T-cell (primary cell): ENCODE results near the gene FIBIN. TPM values are rescaled to one million over a fixed set of nuclear protein-coding genes. Genes with fewer than 3 reads are reported as not detected.

Experiments used
- ATAC-seq, 4 experiments: fragments of 200-7000 bp in 3 of 4; fragments of 150-1000 bp in 1 of 4; cut with Tn5 transposase; replicated peaks in 1 of 4; 1 replicate in 3 of 4; 2 replicates in 1 of 4; pipeline ENCODE4 v1.10.0; 2021; ENCODE audit warnings: moderate library complexity in 3 of 4, mild to moderate bottlenecking in 2 of 4, moderate number of reproducible peaks in 1 of 4
- CTCF ChIA-PET, 2 donors: fragments of 300-600 bp; sonication (Branson Sonifier 250); formaldehyde crosslinking; loops; one replicate each; lab custom pipeline; 2022; ENCODE audit warnings: antibody characterized with exemption in 2 of 2; lab: Charles Lee
- POLR2A ChIA-PET, 2 donors: fragments of 300-600 bp; sonication (Branson Sonifier 250); formaldehyde crosslinking; loops; one replicate each; lab custom pipeline; 2022; ENCODE audit warnings: antibody characterized with exemption in 2 of 2; lab: Charles Lee
- DNase-seq, 35 experiments: peaks; one replicate each; pipeline versions ENCODE4 v3.0.0 to v3.0.0-alpha.2; 2013 to 2023
- H3K27ac ChIP-seq: one replicate; pipeline ENCODE4 v1.5.1; 2013; ENCODE audit warnings: low read length
- H3K27me3 ChIP-seq, 2 experiments: replicated peaks in 1 of 2; 1 replicate in 1 of 2; 2 replicates in 1 of 2; pipeline versions ENCODE4 v1.6.1 to v1.7.0; 2013; ENCODE audit warnings: low read length in 1 of 2, mixed read lengths in 1 of 2; ENCODE audit not compliant: control insufficient read depth in 2 of 2, insufficient read depth in 2 of 2; ENCODE audit errors: extremely low read depth in 1 of 2
- H3K36me3 ChIP-seq, 2 donors: 1 replicate in 1 of 2; 2 replicates in 1 of 2; pipeline versions ENCODE4 v1.6.1 to v1.7.0; 2013; ENCODE audit warnings: low read length in 1 of 2; ENCODE audit not compliant: control insufficient read depth in 2 of 2, insufficient read depth in 1 of 2; ENCODE audit errors: extremely low read depth in 1 of 2
- H3K4me1 ChIP-seq, 2 experiments: 1 replicate in 1 of 2; 2 replicates in 1 of 2; pipeline versions ENCODE4 v1.6.1 to v1.7.0; 2013; ENCODE audit warnings: low read length in 2 of 2, mixed read lengths in 1 of 2; ENCODE audit not compliant: insufficient read depth in 2 of 2, control insufficient read depth in 1 of 2; ENCODE audit errors: extremely low read depth in 1 of 2
- H3K4me3 ChIP-seq, 2 donors: 1 replicate in 1 of 2; 2 replicates in 1 of 2; pipeline versions ENCODE4 v1.5.1 to v1.7.0; 2013; ENCODE audit warnings: mild to moderate bottlenecking in 2 of 2, low read length in 1 of 2, moderate library complexity in 1 of 2; ENCODE audit not compliant: control insufficient read depth in 1 of 2; ENCODE audit errors: extremely low read depth in 1 of 2
- H3K9me3 ChIP-seq: 2 replicates; pipeline ENCODE4 v1.7.0; 2013
- H3K27ac Mint-ChIP-seq, 2 donors: one replicate each; pipeline ENCODE4 v1.8.0; 2020 to 2021; ENCODE audit warnings: mild to moderate bottlenecking in 2 of 2, mixed read lengths in 2 of 2
- H3K27me3 Mint-ChIP-seq, 2 donors: one replicate each; pipeline ENCODE4 v1.8.0; 2021 to 2022; ENCODE audit warnings: mixed read lengths in 2 of 2
- H3K36me3 Mint-ChIP-seq: one replicate; pipeline ENCODE4 v1.8.0; 2021; ENCODE audit warnings: mixed read lengths
- H3K4me1 Mint-ChIP-seq, 3 donors: one replicate each; pipeline ENCODE4 v1.8.0; 2020 to 2022; ENCODE audit warnings: mixed read lengths in 3 of 3, mild to moderate bottlenecking in 1 of 3
- H3K4me3 Mint-ChIP-seq, 3 donors: one replicate each; pipeline ENCODE4 v1.8.0; 2020 to 2022; ENCODE audit warnings: mild to moderate bottlenecking in 3 of 3, mixed read lengths in 3 of 3, moderate library complexity in 3 of 3
- H3K9me3 Mint-ChIP-seq, 3 donors: one replicate each; pipeline ENCODE4 v1.8.0; 2020 to 2022; ENCODE audit warnings: mixed read lengths in 3 of 3
- WGBS: methylation state at CpG from one replicate; pipeline ENCODE4 v1.1.5; 2013; ENCODE audit warnings: missing lambda C conversion rate; ENCODE audit not compliant: insufficient coverage; 5-methylcytosine and 5-hydroxymethylcytosine counted together
- total RNA-seq, 35 experiments: library from RNA in 6 of 35; stranded (reverse) in 6 of 35; fragments of 120-200 nt in 1 of 35; gene quantifications; one replicate each; pipeline versions ENCODE4 v1.2.1 to v1.2.4 and lab custom pipeline; 2013 to 2026

Gene FIBIN
- total RNA-seq, 5 donors from 2014 or later (not counting 1 experiment from before 2014, with no cell fraction given): not detected

DNA sequence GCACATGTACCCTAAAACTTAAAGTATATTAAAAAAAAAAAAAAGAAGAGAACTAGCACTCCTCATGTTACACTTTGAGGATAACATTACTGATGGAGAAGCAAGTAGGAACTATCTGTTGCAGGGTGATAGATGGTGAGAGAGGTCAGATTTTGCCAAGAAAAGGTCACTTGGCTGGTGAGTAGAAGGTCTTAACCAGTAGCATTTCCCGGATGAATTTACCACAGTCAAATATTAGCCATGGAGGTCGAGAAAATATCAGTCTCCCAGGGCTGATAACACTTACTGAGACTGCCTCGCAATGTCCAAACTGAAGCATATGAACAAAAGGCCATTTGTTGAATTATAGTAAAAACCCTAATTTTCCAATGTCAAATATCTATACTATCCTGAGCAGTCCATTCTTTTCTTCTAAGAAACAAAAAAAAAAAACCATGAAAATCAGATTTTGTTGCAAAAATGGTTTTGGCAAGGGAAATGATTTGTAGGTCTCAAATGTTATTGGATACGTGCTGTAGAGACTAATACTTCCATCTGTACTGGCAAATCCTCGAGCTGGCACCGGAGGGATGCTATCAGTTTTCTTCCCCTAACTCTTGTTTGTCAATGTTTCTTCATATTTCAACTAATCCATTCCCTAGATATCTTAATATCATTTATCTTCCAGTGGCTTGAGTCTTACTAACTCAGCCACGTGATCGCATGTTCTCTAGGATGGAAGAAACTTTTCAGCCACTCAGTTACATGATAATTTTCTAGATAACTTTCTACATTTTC lies 32.2 kb downstream of the FIBIN start:
- Histone ChIP-seq H3K4me1 (no peaks in the 10 kb centered on the region), H3K9me3 (no peaks in the 10 kb centered on the region), H3K4me3 (no peak overlapping the region), H3K27me3 (no peaks in the 10 kb centered on the region), H3K27ac (no peak overlapping the region), H3K36me3 (no peaks in the 10 kb centered on the region)
- H3K27ac Mint-ChIP-seq: no peak overlapping the region
- ATAC-seq: no peak
- H3K4me3 Mint-ChIP-seq: no peak overlapping the region
- CTCF ChIA-PET: no interaction called here
- WGBS: no CpG with 5 or more reads among the region's 8 CpGs
- H3K36me3 Mint-ChIP-seq: no peaks in the 10 kb centered on the region
- H3K4me1 Mint-ChIP-seq: no peaks in the 10 kb centered on the region
- POLR2A ChIA-PET: no interaction called here
- H3K9me3 Mint-ChIP-seq: peaks cover 0 to 8% (median 3%) of the 10 kb centered on the region in 3 donors
- no peak for DNase-seq
- H3K27me3 Mint-ChIP-seq: no peaks in the 10 kb centered on the region

DNA sequence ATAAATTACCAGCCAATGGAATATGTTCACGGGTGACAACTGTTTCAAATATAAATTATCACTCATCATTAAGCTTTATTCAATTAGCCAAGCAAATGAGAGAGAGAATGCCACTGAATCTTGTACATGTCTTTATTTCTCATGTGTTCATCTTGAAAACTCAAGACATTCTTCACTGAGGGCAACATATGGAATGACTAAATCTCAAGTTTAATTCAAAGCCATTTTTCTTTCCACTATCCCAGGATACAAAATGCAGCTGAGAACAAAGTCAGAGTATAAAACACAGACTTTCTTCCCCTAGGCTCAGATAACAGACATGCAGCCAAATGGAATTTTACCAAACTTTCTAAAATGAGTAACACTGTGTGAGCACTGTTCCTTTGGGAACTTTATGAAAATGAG lies 34.7 kb downstream of the FIBIN start:
- Mint-ChIP-seq H3K27ac (no peak overlapping the region), H3K4me3 (no peak overlapping the region), H3K36me3 (no peaks in the 10 kb centered on the region), H3K9me3 (peaks cover 2 to 15% (median 3%) of the 10 kb centered on the region in 3 donors), H3K4me1 (no peaks in the 10 kb centered on the region), H3K27me3 (no peaks in the 10 kb centered on the region)
- no CpG with 5 or more reads among the region's 1 CpG for WGBS
- Histone ChIP-seq H3K27ac (no peak overlapping the region), H3K36me3 (no peaks in the 10 kb centered on the region), H3K9me3 (no peaks in the 10 kb centered on the region), H3K27me3 (peaks cover 0 to 3% of the 10 kb centered on the region in 2 experiments), H3K4me3 (no peak overlapping the region), H3K4me1 (no peaks in the 10 kb centered on the region)
- POLR2A ChIA-PET: no interaction called here
- CTCF ChIA-PET: no interaction called here
- DNase-seq (no peak), ATAC-seq (no peak)

DNA sequence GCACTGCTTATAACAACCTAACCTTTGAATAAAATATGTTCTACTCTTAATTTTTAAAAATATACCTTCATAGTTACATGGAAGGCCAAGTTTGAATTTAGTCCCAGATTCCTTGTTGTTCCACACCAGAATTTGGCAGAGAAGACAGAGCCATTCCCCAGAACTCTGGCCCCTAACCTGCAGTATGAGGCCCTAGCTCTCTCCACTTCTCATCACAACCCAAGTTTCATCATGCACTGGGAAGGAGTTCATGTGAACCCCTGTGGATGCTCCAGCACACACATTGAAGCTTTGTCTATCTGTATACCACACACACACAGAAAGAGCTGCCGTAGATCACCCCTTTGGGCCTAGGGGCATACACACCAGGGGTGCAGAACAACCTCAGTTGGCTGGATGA lies 36.1 kb downstream of the FIBIN start:
- no peaks in the 10 kb centered on the region for H3K36me3 ChIP-seq
- H3K36me3 Mint-ChIP-seq: no peaks in the 10 kb centered on the region
- WGBS: no CpG with 5 or more reads among the region's 1 CpG
- H3K9me3 Mint-ChIP-seq: peaks cover 11 to 17% (median 12%) of the 10 kb centered on the region in 3 donors
- H3K27me3 ChIP-seq: peaks cover 0 to 3% of the 10 kb centered on the region in 2 experiments
- CTCF ChIA-PET: no interaction called here
- no peaks in the 10 kb centered on the region for H3K9me3 ChIP-seq
- no peak overlapping the region for H3K27ac Mint-ChIP-seq
- H3K27me3 Mint-ChIP-seq: no peaks in the 10 kb centered on the region
- no peaks in the 10 kb centered on the region for H3K4me1 ChIP-seq
- POLR2A ChIA-PET: no interaction called here
- no peaks in the 10 kb centered on the region for H3K4me1 Mint-ChIP-seq
- no peak overlapping the region for H3K27ac ChIP-seq
- H3K4me3 ChIP-seq: no peak overlapping the region
- ATAC-seq (no peak), DNase-seq (no peak)
- H3K4me3 Mint-ChIP-seq: no peak overlapping the region

DNA sequence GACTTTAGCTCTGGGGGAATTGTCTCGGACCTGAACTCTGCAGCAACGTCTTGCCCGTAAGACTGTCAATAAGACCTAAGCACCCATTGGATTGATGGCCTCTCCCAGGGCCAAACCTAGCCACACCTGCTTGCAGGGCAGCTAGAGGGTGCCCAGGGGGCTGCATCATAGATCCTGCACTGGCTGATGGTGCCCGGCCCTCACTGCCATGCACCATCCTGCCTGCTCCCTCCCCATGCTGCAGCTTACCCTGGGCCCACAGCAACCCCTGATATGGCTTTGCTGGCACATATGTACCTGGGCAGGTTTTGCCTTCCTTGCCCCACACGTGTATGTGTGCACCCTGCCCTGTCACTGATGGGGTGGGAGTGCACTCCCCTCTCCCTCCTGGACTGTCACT lies 37.8 kb downstream of the FIBIN start:
- H3K36me3 Mint-ChIP-seq: no peaks in the 10 kb centered on the region
- no peak overlapping the region for H3K4me3 Mint-ChIP-seq
- no peak overlapping the region for H3K27ac Mint-ChIP-seq
- no peak for ATAC-seq
- ChIA-PET POLR2A (no interaction called here), CTCF (no interaction called here)
- H3K9me3 Mint-ChIP-seq: peaks cover 11 to 24% (median 13%) of the 10 kb centered on the region in 3 donors
- no peak overlapping the region for H3K27ac ChIP-seq
- no peak for DNase-seq
- no peaks in the 10 kb centered on the region for H3K36me3 ChIP-seq
- H3K9me3 ChIP-seq: no peaks in the 10 kb centered on the region
- H3K27me3 Mint-ChIP-seq: no peaks in the 10 kb centered on the region
- H3K27me3 ChIP-seq: peaks cover 0 to 3% of the 10 kb centered on the region in 2 experiments
- no peak overlapping the region for H3K4me3 ChIP-seq
- 77% methylated on average over 4 of the region's 5 CpGs for WGBS
- H3K4me1 ChIP-seq: no peaks in the 10 kb centered on the region
- no peaks in the 10 kb centered on the region for H3K4me1 Mint-ChIP-seq

DNA sequence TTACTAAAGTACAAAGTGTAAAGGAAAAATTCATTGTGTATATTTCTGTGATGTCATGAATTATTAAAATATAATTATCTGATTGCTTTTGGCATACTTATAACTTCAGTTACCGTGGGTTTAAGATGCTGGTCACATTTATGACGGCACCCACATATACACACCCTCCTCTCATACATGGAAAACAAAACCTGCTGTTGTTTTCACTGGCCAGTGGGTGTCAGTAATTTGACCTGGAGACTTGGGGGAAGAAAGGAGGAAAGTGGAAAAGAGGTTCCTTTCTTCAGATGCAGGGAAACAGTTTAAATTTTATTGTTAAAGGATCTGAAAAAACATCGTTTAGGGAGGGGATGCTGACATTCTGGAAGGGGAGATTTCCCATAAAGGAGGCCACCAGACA lies 46.0 kb downstream of the FIBIN start:
- Mint-ChIP-seq H3K27ac (no peak overlapping the region), H3K4me1 (no peaks in the 10 kb centered on the region), H3K36me3 (no peaks in the 10 kb centered on the region), H3K9me3 (peaks cover 13 to 29% (median 26%) of the 10 kb centered on the region in 3 donors), H3K4me3 (no peak overlapping the region), H3K27me3 (no peaks in the 10 kb centered on the region)
- no CpG with 5 or more reads among the region's 3 CpGs for WGBS
- no peaks in the 10 kb centered on the region for H3K36me3 ChIP-seq
- H3K4me1 ChIP-seq: no peaks in the 10 kb centered on the region
- POLR2A ChIA-PET: no interaction called here
- CTCF ChIA-PET: no interaction called here
- no peak overlapping the region for H3K4me3 ChIP-seq
- H3K27me3 ChIP-seq: no peaks in the 10 kb centered on the region
- no peak overlapping the region for H3K27ac ChIP-seq
- no peaks in the 10 kb centered on the region for H3K9me3 ChIP-seq
- ATAC-seq: no peak
- no peak for DNase-seq

DNA sequence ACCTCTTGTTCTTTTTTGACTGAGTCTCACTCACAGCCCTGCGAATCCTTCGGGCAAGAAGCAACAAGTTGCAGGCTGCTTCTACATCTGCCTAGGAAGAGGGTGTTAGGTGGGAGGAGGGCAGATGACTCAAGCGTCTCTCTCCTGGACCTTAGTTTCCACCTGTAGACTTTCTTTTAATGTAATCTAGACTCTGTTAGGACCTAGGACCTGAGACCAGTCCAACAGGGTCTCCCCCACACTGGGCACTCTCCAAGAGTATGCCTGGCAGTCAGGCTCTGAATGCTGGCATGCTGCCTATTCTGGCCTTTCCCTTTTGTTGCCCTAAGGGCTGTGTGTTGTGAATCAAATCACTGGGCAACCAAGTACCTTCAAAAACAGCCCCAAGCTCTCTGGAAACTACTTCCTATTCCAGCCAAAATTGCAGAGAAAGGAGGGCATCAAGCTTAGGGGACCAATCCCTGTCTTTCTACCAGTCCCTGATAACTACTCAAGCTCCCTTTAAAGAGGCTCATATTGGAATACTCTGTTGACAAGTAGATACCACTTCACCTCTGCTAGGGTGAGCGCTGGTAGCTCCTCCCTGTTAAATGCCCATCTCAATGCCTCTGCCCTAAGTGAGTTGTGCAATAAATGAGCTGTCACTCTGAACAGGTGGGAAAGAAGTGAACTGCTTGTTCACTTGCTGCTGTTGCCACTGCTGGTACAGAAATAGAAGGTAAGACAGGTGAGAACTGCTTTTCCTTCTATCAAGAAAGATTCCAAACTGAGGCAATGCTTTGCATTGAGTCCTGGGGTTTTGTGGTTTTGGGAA lies 46.6 kb downstream of the FIBIN start, which contains the start of gene BBOX1:
BBOX1 (plus strand) TSS at position 514 of the 814 bp plus-strand sequence. CDS start 14,616 bp downstream, outside the sequence.
- Mint-ChIP-seq H3K27ac (no peak within 1 kb of the TSS), H3K36me3 (no peaks in the 10 kb centered on the region), H3K27me3 (no peaks in the 10 kb centered on the region), H3K9me3 (peaks cover 10 to 29% (median 26%) of the 10 kb centered on the region in 3 donors), H3K4me1 (no peaks in the 10 kb centered on the region), H3K4me3 (no peak within 1 kb of the TSS)
- WGBS: 0% methylated on average over 1 of the region's 4 CpGs
- Histone ChIP-seq H3K36me3 (no peaks in the 10 kb centered on the region), H3K27me3 (no peaks in the 10 kb centered on the region), H3K4me1 (no peaks in the 10 kb centered on the region), H3K9me3 (no peaks in the 10 kb centered on the region), H3K27ac (no peak within 1 kb of the TSS), H3K4me3 (no peak within 1 kb of the TSS)
- ChIA-PET POLR2A (no interaction called here), CTCF (no interaction called here)
- ATAC-seq: no peak
- no peak for DNase-seq
